Choroid plexus epithelial cell (primary cell): ENCODE measurements around the gene HOXD4.

Source experiments
- DNase-seq: peaks from one replicate; pipeline ENCODE4 v3.0.0-alpha.2; 2010; ENCODE audit warnings: low read depth
- H3K4me3 ChIP-seq: 2 replicates; pipeline ENCODE4 v1.5.1; 2011; ENCODE audit warnings: low read depth, mild to moderate bottlenecking, control low read depth, low read length, moderate library complexity
- TF ChIP-seq, protein P1 (sequence below): conservative IDR thresholded peaks from 2 replicates; pipeline ENCODE4 v1.5.1; 2011; ENCODE audit warnings: low read depth, mild to moderate bottlenecking, control low read depth, inconsistent platforms, low read length, moderate library complexity

The HOXD4 gene

DNA sequence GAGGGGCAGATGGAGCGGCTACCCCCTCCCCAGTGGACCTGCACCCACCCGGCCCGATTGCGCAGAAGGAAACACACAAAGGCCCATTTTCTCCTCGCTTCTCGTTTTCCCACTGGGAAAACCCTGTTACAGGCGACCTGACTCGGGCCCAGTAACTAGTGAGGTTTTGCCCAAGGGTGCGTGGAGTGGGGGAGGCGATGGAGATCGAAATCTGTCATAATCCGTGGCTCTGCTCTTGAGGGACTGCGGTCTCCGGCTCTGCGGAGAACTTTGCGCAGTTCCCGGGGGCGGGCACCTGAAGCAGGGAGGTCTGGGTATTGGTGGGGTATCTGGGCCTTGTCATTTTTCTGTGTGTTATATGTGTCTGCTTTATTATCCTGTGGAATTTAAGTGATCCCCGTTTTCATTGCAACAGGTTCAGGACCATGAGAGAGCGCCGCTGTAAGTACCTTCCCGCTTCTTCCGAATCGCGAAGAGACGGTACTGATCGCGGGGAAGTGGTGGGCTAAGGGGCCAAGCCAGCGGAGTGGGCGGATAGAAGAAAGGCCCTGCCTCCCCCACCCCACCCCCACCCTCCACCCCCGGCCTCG, 4.0 kb upstream of the HOXD4 start:
- TF ChIP-seq, protein P1, sequence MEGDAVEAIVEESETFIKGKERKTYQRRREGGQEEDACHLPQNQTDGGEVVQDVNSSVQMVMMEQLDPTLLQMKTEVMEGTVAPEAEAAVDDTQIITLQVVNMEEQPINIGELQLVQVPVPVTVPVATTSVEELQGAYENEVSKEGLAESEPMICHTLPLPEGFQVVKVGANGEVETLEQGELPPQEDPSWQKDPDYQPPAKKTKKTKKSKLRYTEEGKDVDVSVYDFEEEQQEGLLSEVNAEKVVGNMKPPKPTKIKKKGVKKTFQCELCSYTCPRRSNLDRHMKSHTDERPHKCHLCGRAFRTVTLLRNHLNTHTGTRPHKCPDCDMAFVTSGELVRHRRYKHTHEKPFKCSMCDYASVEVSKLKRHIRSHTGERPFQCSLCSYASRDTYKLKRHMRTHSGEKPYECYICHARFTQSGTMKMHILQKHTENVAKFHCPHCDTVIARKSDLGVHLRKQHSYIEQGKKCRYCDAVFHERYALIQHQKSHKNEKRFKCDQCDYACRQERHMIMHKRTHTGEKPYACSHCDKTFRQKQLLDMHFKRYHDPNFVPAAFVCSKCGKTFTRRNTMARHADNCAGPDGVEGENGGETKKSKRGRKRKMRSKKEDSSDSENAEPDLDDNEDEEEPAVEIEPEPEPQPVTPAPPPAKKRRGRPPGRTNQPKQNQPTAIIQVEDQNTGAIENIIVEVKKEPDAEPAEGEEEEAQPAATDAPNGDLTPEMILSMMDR, result no peak
- DNase-seq, result no peak
- no peak overlapping the region for H3K4me3 ChIP-seq

DNA sequence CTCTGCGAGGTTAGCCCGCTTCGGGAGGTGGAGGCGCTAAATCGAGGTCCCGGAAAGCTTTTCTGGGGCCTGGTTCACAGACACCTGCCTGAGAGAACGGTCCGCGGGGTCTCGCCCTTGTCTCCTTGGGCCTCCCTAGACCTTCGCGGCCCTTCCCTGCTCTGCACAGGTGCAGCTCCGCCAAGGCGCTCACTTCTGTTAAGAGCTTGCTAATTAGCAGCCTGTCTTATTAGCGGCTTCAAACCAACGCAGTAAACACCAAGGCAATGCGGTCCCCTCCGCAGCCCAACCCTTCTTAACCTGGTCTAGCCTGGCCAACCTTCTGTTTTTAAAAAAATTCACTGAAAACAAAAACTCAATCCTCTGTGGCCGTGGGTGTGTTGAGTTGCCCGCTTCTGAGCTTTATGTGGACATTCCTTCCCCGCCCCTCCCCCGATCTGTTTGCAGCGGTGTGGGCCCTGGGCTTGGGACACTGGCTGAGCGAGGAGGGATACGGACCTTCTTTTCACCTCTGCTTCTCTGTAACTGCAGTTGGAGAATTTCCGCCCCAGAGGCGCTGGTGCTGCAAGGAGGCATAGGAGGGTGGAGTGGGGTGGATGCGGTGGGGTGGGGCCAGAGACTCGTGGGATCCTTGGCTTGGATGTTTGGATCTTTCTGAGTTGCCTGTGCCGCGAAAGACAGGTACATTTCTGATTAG, 3.4 kb upstream of the HOXD4 start:
- TF ChIP-seq, protein P1, result no peak
- no peak overlapping the region for H3K4me3 ChIP-seq
- DNase-seq, result no peak

DNA sequence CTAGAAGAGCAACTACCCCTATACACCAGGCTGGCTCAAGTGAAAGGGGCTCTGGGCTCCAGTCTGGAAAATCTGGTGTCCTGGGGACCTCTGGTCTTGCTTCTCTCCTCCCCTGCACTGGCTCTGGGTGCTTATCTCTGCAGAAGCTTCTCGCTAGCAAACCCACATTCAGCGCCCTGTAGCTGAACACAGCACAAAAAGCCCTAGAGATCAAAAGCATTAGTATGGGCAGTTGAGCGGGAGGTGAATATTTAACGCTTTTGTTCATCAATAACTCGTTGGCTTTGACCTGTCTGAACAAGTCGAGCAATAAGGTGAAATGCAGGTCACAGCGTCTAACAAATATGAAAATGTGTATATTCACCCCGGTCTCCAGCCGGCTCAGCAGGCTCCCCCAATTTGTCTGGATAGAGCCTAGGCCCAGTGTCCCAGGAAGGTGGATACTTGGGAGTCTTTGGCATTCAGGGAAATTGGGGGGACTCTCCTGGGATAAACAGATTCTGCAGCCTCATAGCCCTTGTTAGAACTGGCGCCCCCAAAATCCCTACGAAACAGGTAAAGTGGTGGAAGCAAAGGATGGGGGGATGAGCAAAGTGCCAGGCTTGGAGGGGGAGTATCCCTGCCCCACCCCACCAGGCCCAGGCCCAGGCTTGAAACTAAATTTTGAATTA, 2.5 kb upstream of the HOXD4 start:
- no peak for DNase-seq
- no peak overlapping the region for H3K4me3 ChIP-seq
- TF ChIP-seq, protein P1, result no peak

DNA sequence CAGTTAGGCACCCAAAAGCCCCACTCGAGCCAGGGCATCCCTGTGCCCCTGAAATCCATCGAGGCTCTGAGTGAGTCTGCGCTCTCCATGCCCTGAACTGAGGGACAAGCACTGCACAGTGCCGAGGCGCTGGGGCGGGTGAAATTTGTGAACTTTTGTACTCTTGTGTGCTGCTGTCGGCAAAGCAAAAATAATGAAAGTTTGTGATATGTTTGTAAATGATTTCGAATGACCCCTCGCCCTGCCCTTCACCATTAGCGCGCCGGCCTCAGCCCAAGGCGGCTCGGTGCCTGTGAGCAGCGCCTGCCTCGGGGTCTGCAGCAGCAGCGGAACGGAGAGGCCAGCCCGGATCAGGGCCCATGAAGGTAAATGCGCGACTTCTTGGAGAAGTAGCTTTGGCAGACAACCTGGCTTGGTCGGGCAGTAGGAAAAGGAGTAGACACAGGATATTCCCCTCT, 1.8 kb upstream of the HOXD4 start:
- TF ChIP-seq, protein P1, result no peak
- DNase-seq, result no peak
- no peak overlapping the region for H3K4me3 ChIP-seq

DNA sequence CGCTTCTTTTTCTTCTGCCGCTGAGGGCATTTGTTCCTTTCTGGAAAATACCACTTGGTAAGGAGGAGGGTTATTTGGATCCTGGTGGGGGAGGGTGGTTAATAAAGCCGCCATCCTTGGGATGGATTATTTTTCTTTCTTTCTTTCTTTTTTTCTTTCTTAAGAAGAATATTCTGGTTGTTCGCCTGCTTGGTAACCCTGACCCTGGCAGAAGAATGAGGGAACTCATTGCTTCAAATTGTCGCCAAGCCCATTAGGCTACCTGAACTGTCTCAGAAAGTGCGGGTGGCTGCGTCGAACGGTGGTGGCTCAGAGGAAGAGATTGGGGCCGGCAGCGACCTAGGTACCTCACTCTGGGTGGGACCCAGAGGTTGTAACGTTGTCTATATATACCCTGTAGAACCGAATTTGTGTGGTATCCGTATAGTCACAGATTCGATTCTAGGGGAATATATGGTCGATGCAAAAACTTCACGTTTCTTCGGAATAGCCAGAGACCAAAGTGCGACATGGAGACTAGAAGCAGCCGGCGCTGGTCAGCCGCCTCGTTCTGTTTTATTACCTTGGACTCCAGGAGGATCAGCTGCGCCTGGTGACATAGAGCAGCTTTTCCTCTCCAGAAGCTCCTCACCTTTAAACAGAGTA, 1.3 kb upstream of the HOXD4 start:
- no peak for DNase-seq
- TF ChIP-seq, protein P1, result no peak
- no peak overlapping the region for H3K4me3 ChIP-seq

DNA sequence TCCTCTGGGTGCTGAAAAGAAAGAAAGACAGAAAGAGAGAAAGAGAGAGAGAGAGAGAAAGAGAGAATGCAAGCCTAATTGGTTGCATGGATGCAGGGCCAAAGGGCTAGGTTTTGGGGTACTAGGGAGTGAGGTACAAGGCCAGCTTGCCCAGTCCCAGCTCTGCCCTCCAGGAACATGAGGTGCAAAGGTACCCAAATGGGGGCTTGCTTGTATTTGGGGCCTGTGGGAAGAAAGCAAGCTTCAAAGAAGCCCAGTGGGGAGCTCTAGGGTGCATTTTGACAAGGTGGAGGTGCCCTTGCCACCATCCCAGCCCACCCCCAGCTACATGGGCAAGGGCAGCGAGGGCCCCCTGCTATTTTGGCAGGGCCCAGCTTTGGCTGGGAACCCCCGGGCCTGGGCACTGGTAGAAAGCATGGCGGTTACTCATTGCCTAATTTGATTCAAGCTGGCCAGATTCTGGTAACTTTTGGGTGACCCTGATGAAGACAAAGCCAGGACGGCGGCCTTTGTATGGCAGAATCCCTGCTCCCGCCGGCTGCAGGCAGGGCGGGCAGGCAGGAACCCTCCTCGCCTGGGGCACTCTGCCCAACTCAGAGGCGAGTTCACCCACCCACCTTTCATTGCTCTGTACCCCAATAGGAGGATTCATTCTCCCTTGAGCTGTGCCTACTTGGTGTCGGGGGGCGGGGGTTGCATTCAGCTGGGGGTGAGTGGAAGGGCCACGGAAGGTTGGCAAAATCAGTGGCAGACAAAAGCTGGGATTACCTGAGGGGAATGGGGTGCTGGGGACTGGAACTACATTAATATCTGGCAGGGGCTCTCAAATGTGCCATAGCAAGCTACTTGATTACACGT, 537 bp upstream of the HOXD4 start:
- H3K4me3 ChIP-seq, result no peak overlapping the region
- TF ChIP-seq, protein P1, result no peak
- DNase-seq, result no peak
